Testis (tissue), 3 donors: ENCODE measurements around the gene INO80. TPM values are rescaled to one million over a fixed set of nuclear protein-coding genes. Genes with fewer than 3 reads are reported as not detected.
A peak's percentile ranks its signal among the peaks of the same experiment; 100 is the strongest.

Experiments
- DNase-seq: peaks from one replicate; pipeline ENCODE4 v3.0.0-alpha.2; 2019
- H3K27ac ChIP-seq, 2 donors: fragments of 200-600 bp; sonication (generic); one replicate each; pipeline ENCODE4 v1.5.1; 2019
- H3K27me3 ChIP-seq: fragments of 200-600 bp; sonication (generic); one replicate; pipeline ENCODE4 v1.5.1; 2019
- H3K36me3 ChIP-seq: fragments of 200-600 bp; sonication (generic); one replicate; pipeline ENCODE4 v1.5.1; 2017; ENCODE audit warnings: low read depth; ENCODE audit errors: missing control alignments
- H3K4me1 ChIP-seq: fragments of 200-600 bp; sonication (generic); one replicate; pipeline ENCODE4 v1.5.1; 2019
- H3K4me3 ChIP-seq, 2 donors: fragments of 200-600 bp; sonication (generic); one replicate each; pipeline ENCODE4 v1.5.1; 2017 to 2019
- H3K9me3 ChIP-seq: fragments of 200-600 bp; sonication (generic); one replicate; pipeline ENCODE4 v1.5.1; 2017
- CTCF ChIP-seq, 3 experiments: fragments of 450-650 bp in 2 of 3; fragments of 200-600 bp in 1 of 3; sonication (generic) in 1 of 3; IDR thresholded peaks; one replicate each; pipeline ENCODE4 v1.5.1; 2016 to 2019; ENCODE audit warnings: antibody characterized with exemption in 3 of 3, mild to moderate bottlenecking in 2 of 3, moderate library complexity in 1 of 3
- POLR2A ChIP-seq: fragments of 450-650 bp; IDR thresholded peaks from one replicate; pipeline ENCODE4 v1.6.1; 2017; ENCODE audit warnings: antibody characterized with exemption, mild to moderate bottlenecking, moderate library complexity
- WGBS, 2 donors: methylation state at CpG; one replicate each; pipeline ENCODE4 v1.1.5; 2018; 5-methylcytosine and 5-hydroxymethylcytosine counted together
- intact Hi-C: fragments of 100-400 bp; cut with DNase I; formaldehyde crosslinking; loops from one replicate; pipeline ENCODE4 v1.15.1; 2023; ENCODE audit warnings: low total_unique reads
- polyA plus RNA-seq: library from polyadenylated mRNA; stranded (reverse); fragments of 350-450 nt; fragmentation: Illumina TruSeq; extraction: RNeasy Lipid Tissue Mini Kit (QIAGEN cat#74804); gene quantifications from one replicate; pipeline ENCODE4 v1.2.3, GENCODE V29; 2014; ENCODE audit warnings: low read depth, low replicate concordance; ENCODE audit not compliant: insufficient read depth
- total RNA-seq, 2 donors: library from RNA; depleted of rRNA; stranded (reverse); fragments of >200 nt; gene quantifications; one replicate each; pipeline ENCODE4 v1.2.3, GENCODE V29; 2016

The INO80 gene
- total and polyA plus RNA-seq, 3 donors from 2014 or later: 21.2 to 44.2 (median 43.5) TPM

GRCh38 chr15:41154412-41154811, 38.3 kb upstream of the INO80 start:
- no peaks in the 10 kb centered on the region for H3K36me3 ChIP-seq
- no peaks in the 10 kb centered on the region for H3K9me3 ChIP-seq
- 75 to 77% methylated on average over 2 of the region's 2 CpGs for WGBS, 2 donors
- no peaks in the 10 kb centered on the region for H3K4me1 ChIP-seq
- no peak overlapping the region for H3K4me3 ChIP-seq
- no peaks in the 10 kb centered on the region for H3K27me3 ChIP-seq
- TF ChIP-seq POLR2A (no peak), CTCF (IDR thresholded peaks at IDR 0.05) (no peak)
- no peak overlapping the region for H3K27ac ChIP-seq
- DNase-seq: no peak
- intact Hi-C loops: no loop called here

DNA sequence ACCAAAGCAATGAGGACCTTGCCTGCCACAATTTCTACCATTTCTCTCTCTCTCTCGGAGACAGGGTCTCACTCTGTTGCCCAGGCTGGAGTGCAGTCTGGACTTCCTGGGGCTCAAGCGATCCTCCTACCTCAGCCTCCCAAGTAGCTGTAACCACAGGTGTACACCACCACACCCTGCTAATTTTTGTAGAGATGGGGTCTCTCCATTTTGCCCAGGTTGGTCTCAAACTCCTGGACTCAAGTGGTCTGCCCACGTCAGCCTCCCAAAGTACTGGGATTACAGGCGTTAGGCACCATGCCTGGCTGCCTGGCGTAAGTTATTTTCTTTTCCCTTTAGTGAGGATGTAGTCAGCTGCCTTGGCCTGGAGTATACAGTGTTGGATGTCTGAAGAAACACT, 37.7 kb upstream of the INO80 start:
- Histone ChIP-seq H3K4me3 (no peak overlapping the region), H3K36me3 (no peaks in the 10 kb centered on the region), H3K27me3 (no peaks in the 10 kb centered on the region), H3K4me1 (no peaks in the 10 kb centered on the region), H3K9me3 (no peaks in the 10 kb centered on the region), H3K27ac (no peak overlapping the region)
- TF ChIP-seq POLR2A: no peak
- no peak for TF ChIP-seq CTCF (IDR thresholded peaks at IDR 0.05)
- 88 to 89% methylated on average over 2 to 5 of the region's 5 CpGs for WGBS, 2 donors
- DNase-seq: no peak
- intact Hi-C loops: no loop called here

- Histone ChIP-seq H3K4me1 (no peaks in the 10 kb centered on the region), H3K27me3 (no peaks in the 10 kb centered on the region), H3K27ac (no peak overlapping the region), H3K9me3 (no peaks in the 10 kb centered on the region), H3K36me3 (no peaks in the 10 kb centered on the region), H3K4me3 (peak overlapping the region; percentile 39 to 46)
- no peak for DNase-seq
- TF ChIP-seq POLR2A (no peak), CTCF (IDR thresholded peaks at IDR 0.05) (no peak)
- intact Hi-C loops: no loop called here
- WGBS, 2 donors: 64 to 66% methylated on average over 26 to 34 of the region's 37 CpGs
Measured at GRCh38 chr15:41151451-41152005, 35.4 kb upstream of the INO80 start.

DNA sequence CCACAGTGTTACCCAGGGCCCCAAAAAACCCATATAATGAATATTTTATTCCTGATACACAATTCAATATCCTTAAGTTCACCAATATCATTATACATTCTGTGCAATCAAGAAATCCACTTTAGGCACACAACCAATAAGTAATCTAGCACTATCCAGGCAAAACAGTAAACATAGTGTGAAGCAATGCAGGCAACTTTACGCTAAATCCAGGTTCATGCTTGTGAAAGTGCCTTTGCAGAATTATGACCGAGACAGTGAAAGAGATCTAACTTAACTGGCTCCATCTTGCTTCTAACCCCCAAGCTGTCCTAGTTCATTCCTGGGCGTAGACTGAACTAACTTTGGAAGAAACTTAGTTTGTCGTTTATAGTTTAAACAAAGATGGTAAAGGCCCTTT, 34.2 kb upstream of the INO80 start:
- TF ChIP-seq CTCF (IDR thresholded peaks at IDR 0.05) (no peak), POLR2A (no peak)
- H3K4me1 ChIP-seq: no peaks in the 10 kb centered on the region
- H3K27ac ChIP-seq: no peak overlapping the region
- no peaks in the 10 kb centered on the region for H3K27me3 ChIP-seq
- no peak overlapping the region for H3K4me3 ChIP-seq
- no peaks in the 10 kb centered on the region for H3K36me3 ChIP-seq
- DNase-seq: no peak
- intact Hi-C loops: no loop called here
- no peaks in the 10 kb centered on the region for H3K9me3 ChIP-seq
- WGBS, 2 donors: 68 to 85% methylated on average over 4 of the region's 4 CpGs

- H3K9me3 ChIP-seq: no peaks in the 10 kb centered on the region
- intact Hi-C loops: no loop called here
- H3K4me1 ChIP-seq: no peaks in the 10 kb centered on the region
- no peak for DNase-seq
- no peak overlapping the region for H3K4me3 ChIP-seq
- 68 to 72% methylated on average over 2 of the region's 2 CpGs for WGBS, 2 donors
- H3K27me3 ChIP-seq: no peaks in the 10 kb centered on the region
- TF ChIP-seq POLR2A (no peak), CTCF (IDR thresholded peaks at IDR 0.05) (no peak)
- H3K27ac ChIP-seq: no peak overlapping the region
- no peaks in the 10 kb centered on the region for H3K36me3 ChIP-seq
Measured at GRCh38 chr15:41148065-41148464, 32.0 kb upstream of the INO80 start.
